OCI-LY3 (cell line): ENCODE measurements around the gene TTC23.

Experiments used
- H2AFZ ChIP-seq: fragments of 200-600, 300-600 bp; shearing (Covaris generic); 2 replicates; pipeline ENCODE4 v1.6.0; 2014; ENCODE audit warnings: antibody characterized with exemption, low read depth, low read length
- H3K27ac ChIP-seq: fragments of 200-600, 300-600 bp; sonication (generic); 2 replicates; pipeline ENCODE4 v1.5.1; 2014; ENCODE audit warnings: mild to moderate bottlenecking, low read length, moderate library complexity, mixed read lengths
- H3K27me3 ChIP-seq: fragments of 200-600, 300-600 bp; sonication (generic); 2 replicates; pipeline ENCODE4 v1.6.1; 2014; ENCODE audit warnings: low read depth, low read length, mixed read lengths
- H3K36me3 ChIP-seq: fragments of 200-600, 300-600 bp; sonication (generic); replicated peaks from 2 replicates; pipeline ENCODE3; 2014; ENCODE audit warnings: low read depth, low read length, mixed read lengths
- H3K4me1 ChIP-seq: fragments of 300-600, 200-600 bp; sonication (generic); 2 replicates; pipeline ENCODE4 v1.6.1; 2014; ENCODE audit warnings: low read length, mixed read lengths
- H3K4me2 ChIP-seq: fragments of 200-600, 300-600 bp; sonication (generic); 2 replicates; pipeline ENCODE4 v1.6.1; 2014; ENCODE audit warnings: low read length, mixed read lengths
- H3K4me3 ChIP-seq: fragments of 300-600, 200-600 bp; sonication (generic); 2 replicates; pipeline ENCODE4 v1.5.1; 2014; ENCODE audit warnings: antibody characterized with exemption, mild to moderate bottlenecking, low read length, moderate library complexity
- H3K79me2 ChIP-seq: fragments of 300-600, 200-600 bp; shearing (Covaris generic); 2 replicates; pipeline ENCODE4 v1.6.1; 2014; ENCODE audit warnings: mild to moderate bottlenecking, low read length, mixed read lengths
- H3K9ac ChIP-seq: fragments of 300-600, 200-600 bp; shearing (Covaris generic); 2 replicates; pipeline ENCODE4 v1.6.0; 2014; ENCODE audit warnings: mild to moderate bottlenecking, low read length, moderate library complexity
- H3K9me3 ChIP-seq: fragments of 200-600, 300-600 bp; shearing (Covaris generic); 2 replicates; pipeline ENCODE4 v1.6.1; 2014; ENCODE audit warnings: low read length, mixed read lengths; ENCODE audit not compliant: insufficient read depth
- H4K20me1 ChIP-seq: fragments of 200-600, 300-600 bp; sonication (generic); 2 replicates; pipeline ENCODE4 v1.6.1; 2016; ENCODE audit warnings: low read length, mixed read lengths; ENCODE audit not compliant: insufficient read depth
- EZH2phosphoT487 ChIP-seq: fragments of 200-600 bp; shearing (Covaris generic); IDR thresholded peaks from 2 replicates; pipeline ENCODE4 v1.6.1; 2018; ENCODE audit warnings: antibody characterized with exemption, mixed run types, low read depth
- TF ChIP-seq, protein P1 (sequence below): fragments of 200-600, 300-600 bp; sonication (generic); IDR thresholded peaks from 2 replicates; pipeline ENCODE4 v1.5.1; 2014; ENCODE audit warnings: antibody characterized with exemption, low read length, low read depth

TTC23 gene

DNA sequence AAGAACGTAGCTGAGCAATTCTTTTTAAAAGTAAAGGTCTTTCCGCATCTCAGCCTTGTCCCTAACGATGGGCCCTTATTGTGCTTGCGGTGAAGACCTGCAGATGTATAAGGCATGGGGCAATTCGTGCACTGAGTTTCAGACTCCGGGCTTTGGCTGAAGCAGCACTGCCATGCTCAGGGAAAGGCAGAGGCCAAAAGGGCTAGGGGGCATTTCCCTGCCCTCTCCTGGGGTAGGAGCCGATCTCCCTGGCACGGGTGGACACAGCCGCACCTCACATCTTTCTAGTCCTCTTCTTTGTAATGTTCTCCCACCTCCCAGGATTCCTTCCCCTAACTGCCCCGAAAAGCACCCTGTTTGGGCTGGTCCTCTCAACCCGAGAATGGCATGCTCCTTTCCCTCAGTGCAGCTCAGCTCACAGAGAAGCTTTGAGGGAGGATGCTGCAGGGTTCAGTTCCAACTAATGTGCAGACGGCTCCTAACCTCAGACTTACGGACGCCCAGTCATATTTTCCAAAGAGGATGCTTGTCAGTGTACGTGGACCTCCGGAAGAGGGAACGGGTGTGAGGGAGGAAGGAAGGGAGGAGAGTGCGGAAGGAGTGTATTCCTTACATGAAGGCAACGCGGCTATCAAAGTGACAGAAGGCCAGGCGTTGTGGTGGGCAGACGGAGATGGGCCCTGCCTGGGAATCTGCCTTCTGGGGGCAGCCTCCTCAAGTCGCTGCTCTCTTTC lies 83.3 kb downstream of the TTC23 start:
- Histone ChIP-seq H3K4me2 (no peak overlapping the region), H3K4me3 (no peak overlapping the region), H4K20me1 (no peaks in the 10 kb centered on the region), H3K9me3 (no peaks in the 10 kb centered on the region), H3K27me3 (no peaks in the 10 kb centered on the region), H2AFZ (no peak overlapping the region), H3K27ac (no peak overlapping the region), H3K36me3 (no peaks in the 10 kb centered on the region), H3K79me2 (no peaks in the 10 kb centered on the region), H3K4me1 (peaks cover 35% of the 10 kb centered on the region), H3K9ac (no peak overlapping the region)
- no peak for TF ChIP-seq EZH2phosphoT487
- TF ChIP-seq, protein P1, sequence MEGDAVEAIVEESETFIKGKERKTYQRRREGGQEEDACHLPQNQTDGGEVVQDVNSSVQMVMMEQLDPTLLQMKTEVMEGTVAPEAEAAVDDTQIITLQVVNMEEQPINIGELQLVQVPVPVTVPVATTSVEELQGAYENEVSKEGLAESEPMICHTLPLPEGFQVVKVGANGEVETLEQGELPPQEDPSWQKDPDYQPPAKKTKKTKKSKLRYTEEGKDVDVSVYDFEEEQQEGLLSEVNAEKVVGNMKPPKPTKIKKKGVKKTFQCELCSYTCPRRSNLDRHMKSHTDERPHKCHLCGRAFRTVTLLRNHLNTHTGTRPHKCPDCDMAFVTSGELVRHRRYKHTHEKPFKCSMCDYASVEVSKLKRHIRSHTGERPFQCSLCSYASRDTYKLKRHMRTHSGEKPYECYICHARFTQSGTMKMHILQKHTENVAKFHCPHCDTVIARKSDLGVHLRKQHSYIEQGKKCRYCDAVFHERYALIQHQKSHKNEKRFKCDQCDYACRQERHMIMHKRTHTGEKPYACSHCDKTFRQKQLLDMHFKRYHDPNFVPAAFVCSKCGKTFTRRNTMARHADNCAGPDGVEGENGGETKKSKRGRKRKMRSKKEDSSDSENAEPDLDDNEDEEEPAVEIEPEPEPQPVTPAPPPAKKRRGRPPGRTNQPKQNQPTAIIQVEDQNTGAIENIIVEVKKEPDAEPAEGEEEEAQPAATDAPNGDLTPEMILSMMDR: no peak

DNA sequence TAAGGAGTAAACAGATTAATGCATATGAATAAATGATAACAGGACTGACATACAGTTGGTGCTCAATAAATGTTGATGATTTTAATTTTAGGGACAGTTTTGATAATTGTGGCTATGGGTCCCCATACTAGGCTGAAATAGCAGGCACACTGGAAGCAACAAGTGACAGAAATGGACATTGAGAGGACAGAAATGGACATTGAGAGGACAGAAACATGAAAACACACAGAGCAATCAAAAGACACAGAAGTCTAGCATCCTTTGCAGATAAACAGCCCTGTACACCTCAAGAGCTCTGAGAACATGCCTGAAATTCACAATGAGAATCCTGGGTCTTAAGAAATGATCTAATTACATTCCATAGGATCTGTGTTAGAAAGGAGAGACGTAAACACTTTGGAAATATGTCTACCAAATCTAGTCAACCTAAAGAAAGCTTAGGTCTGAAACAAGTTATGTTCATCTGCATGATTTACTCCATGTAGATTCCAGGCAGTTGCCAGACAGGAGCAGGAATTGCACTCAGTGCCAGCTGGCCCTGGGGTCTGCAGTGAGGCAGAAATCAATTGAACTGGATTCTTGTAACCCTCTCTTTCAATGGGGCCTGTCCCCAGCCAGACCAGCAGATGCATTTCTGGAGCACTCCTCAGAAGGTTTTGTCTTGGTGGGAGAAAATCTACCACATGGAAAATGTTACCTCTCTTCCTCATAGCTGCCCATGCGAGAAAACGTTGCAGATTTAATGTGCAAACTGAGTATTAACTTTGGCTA lies 84.2 kb downstream of the TTC23 start:
- H3K4me1 ChIP-seq: peaks cover 35% of the 10 kb centered on the region
- no peaks in the 10 kb centered on the region for H3K79me2 ChIP-seq
- no peak overlapping the region for H3K9ac ChIP-seq
- H3K36me3 ChIP-seq: no peaks in the 10 kb centered on the region
- no peaks in the 10 kb centered on the region for H3K9me3 ChIP-seq
- no peaks in the 10 kb centered on the region for H3K27me3 ChIP-seq
- no peak overlapping the region for H3K27ac ChIP-seq
- H3K4me3 ChIP-seq: no peak overlapping the region
- H4K20me1 ChIP-seq: no peaks in the 10 kb centered on the region
- H2AFZ ChIP-seq: no peak overlapping the region
- no peak for TF ChIP-seq EZH2phosphoT487
- TF ChIP-seq, protein P1: no peak
- no peak overlapping the region for H3K4me2 ChIP-seq

- no peak overlapping the region for H2AFZ ChIP-seq
- TF ChIP-seq, protein P1: no peak
- TF ChIP-seq EZH2phosphoT487: no peak
- H3K27ac ChIP-seq: no peak overlapping the region
- H3K9me3 ChIP-seq: no peaks in the 10 kb centered on the region
- peak overlapping the region; percentile 10; the same call in 1 of the 2 replicates for H3K4me2 ChIP-seq
- no peak overlapping the region for H3K4me3 ChIP-seq
- H4K20me1 ChIP-seq: no peaks in the 10 kb centered on the region
- H3K27me3 ChIP-seq: no peaks in the 10 kb centered on the region
- peaks cover 32% of the 10 kb centered on the region for H3K4me1 ChIP-seq
- H3K36me3 ChIP-seq: no peaks in the 10 kb centered on the region
- no peaks in the 10 kb centered on the region for H3K79me2 ChIP-seq
- H3K9ac ChIP-seq: no peak overlapping the region
Observed at GRCh38 chr15:99164119-99164518, 85.3 kb downstream of the TTC23 start.

- no peak for TF ChIP-seq EZH2phosphoT487
- TF ChIP-seq, protein P1: no peak
- Histone ChIP-seq H3K36me3 (no peaks in the 10 kb centered on the region), H3K4me1 (peaks cover 26% of the 10 kb centered on the region), H3K4me3 (no peak overlapping the region), H3K27ac (no peak overlapping the region), H4K20me1 (no peaks in the 10 kb centered on the region), H3K9ac (no peak overlapping the region), H3K27me3 (no peaks in the 10 kb centered on the region), H3K79me2 (no peaks in the 10 kb centered on the region), H3K9me3 (no peaks in the 10 kb centered on the region), H2AFZ (0 out of 2 replicates have a peak overlapping the region, but pooled peaks have one; percentile 1), H3K4me2 (peak overlapping the region; percentile 10; the same call in 1 of the 2 replicates)
Observed at GRCh38 chr15:99163271-99164062, 85.9 kb downstream of the TTC23 start.
